Stomach (tissue), 4 donors: Measurements from ENCODE around the gene S1PR5.

Experiments
- CTCF ChIP-seq, 7 experiments: fragments of 450-650 bp in 4 of 7; fragments of 200-600 bp in 3 of 7; sonication (generic) in 3 of 7; IDR thresholded peaks; one replicate each; pipeline ENCODE4 v1.5.1; 2016 to 2019; ENCODE audit warnings: antibody characterized with exemption in 7 of 7, control low read depth in 2 of 7, mild to moderate bottlenecking in 1 of 7
- POLR2A ChIP-seq, 4 donors: fragments of 450-650 bp; IDR thresholded peaks; one replicate each; pipeline ENCODE4 v1.6.1; 2016; ENCODE audit warnings: antibody characterized with exemption in 4 of 4, control low read depth in 2 of 4, mild to moderate bottlenecking in 1 of 4, moderate library complexity in 1 of 4
- POLR2AphosphoS5 ChIP-seq, 3 donors: sonication (generic); formaldehyde crosslinking; IDR thresholded peaks; one replicate each; pipeline ENCODE4 v1.6.1; 2016; ENCODE audit warnings: antibody characterized with exemption in 3 of 3

GRCh38 chr19:10478903-10479384 lies 38.3 kb downstream of the S1PR5 start:
- TF ChIP-seq CTCF (IDR thresholded peaks at IDR 0.05) (peak in 3 of 7 experiments; percentile 71 to 78 (median 78)), POLR2AphosphoS5 (IDR thresholded peaks at IDR 0.05) (peak in 2 of 3 donors; percentile 34 to 46), POLR2A (IDR thresholded peaks at IDR 0.05) (no peak)
